ENCODE results near the gene F11.

GRCh38 chr4:186296481-186296880 lies 30.5 kb downstream of the F11 start:
- TF ChIP-seq CEBPB (IDR thresholded peaks at IDR 0.05) (no peak), MAX (IDR thresholded peaks at IDR 0.05) (no peak), TCF12 (IDR thresholded peaks at IDR 0.05; ENCODE audit: low read depth) (no peak), TAF1 (IDR thresholded peaks at IDR 0.05; ENCODE audit: low read depth) (no peak), YY1 (IDR thresholded peaks at IDR 0.05; ENCODE audit: low read depth) (no peak), EP300 (IDR thresholded peaks at IDR 0.05; ENCODE audit: borderline replicate concordance) (no peak), REST (IDR thresholded peaks at IDR 0.05; ENCODE audit: low read depth) (no peak)

Data from Ishikawa (cell line).